Activated naive CD4-positive, alpha-beta T cell treated with anti-CD3 and anti-CD28 coated beads for 36 hours (primary cell): Measurements from ENCODE around the gene TUBGCP2. TPM values are rescaled to one million over a fixed set of nuclear protein-coding genes. Genes with fewer than 3 reads are reported as not detected.

Experiments used
- CTCF ChIA-PET: fragments of 350-600 bp; sonication (Branson Sonifier 250); formaldehyde crosslinking; loops from one replicate; lab custom pipeline; 2021; ENCODE audit warnings: antibody characterized with exemption; lab: Charles Lee
- DNase-seq: peaks from one replicate; pipeline ENCODE4 v3.0.0-alpha.2; 2020
- H3K27ac Mint-ChIP-seq: one replicate; pipeline ENCODE4 v1.8.0; 2021; ENCODE audit warnings: mild to moderate bottlenecking, mixed read lengths
- H3K27me3 Mint-ChIP-seq: one replicate; pipeline ENCODE4 v1.8.0; 2021; ENCODE audit warnings: low read depth, mixed read lengths
- H3K36me3 Mint-ChIP-seq: one replicate; pipeline ENCODE4 v1.8.0; 2021; ENCODE audit warnings: low read depth, mixed read lengths
- H3K4me1 Mint-ChIP-seq: one replicate; pipeline ENCODE4 v1.8.0; 2021; ENCODE audit warnings: low read depth, mixed read lengths
- H3K4me3 Mint-ChIP-seq: one replicate; pipeline ENCODE4 v1.8.0; 2021; ENCODE audit warnings: mild to moderate bottlenecking, moderate library complexity, mixed read lengths
- H3K9me3 Mint-ChIP-seq: one replicate; pipeline ENCODE4 v1.8.0; 2021; ENCODE audit warnings: mixed read lengths
- intact Hi-C: fragments of 100-400 bp; cut with micrococcal nuclease; formaldehyde crosslinking; loops from one replicate; pipeline ENCODE4 v1.15.1; 2023
- total RNA-seq, 2 experiments: library from RNA; stranded (reverse); gene quantifications; one replicate each; pipeline ENCODE4 v1.2.3, GENCODE V29; 2021

Gene TUBGCP2
- total RNA-seq, 2 experiments from 2014 or later, result 47.9 to 56.1 TPM

GRCh38 chr10:133295426-133296320, 13.0 kb downstream of the TUBGCP2 start:
- intact Hi-C loops, result no loop called here
- CTCF ChIA-PET, result interaction anchor here (1.0 to 1.1 kb wide), 2 partner anchors 12 to 143 kb away, joined by 3 read pairs; no protein-coding TSS in a partner anchor
- H3K4me3 Mint-ChIP-seq, result no peak overlapping the region
- H3K27me3 Mint-ChIP-seq, result no peaks in the 10 kb centered on the region
- H3K4me1 Mint-ChIP-seq, result peaks cover 4% of the 10 kb centered on the region
- no peaks in the 10 kb centered on the region for H3K9me3 Mint-ChIP-seq
- peaks cover 20% of the 10 kb centered on the region for H3K36me3 Mint-ChIP-seq
- DNase-seq, result no peak
- H3K27ac Mint-ChIP-seq, result no peak overlapping the region

GRCh38 chr10:133294189-133294588, 14.5 kb downstream of the TUBGCP2 start:
- DNase-seq, result no peak
- CTCF ChIA-PET, result no interaction called here
- no peak overlapping the region for H3K4me3 Mint-ChIP-seq
- no peaks in the 10 kb centered on the region for H3K9me3 Mint-ChIP-seq
- intact Hi-C loops, result no loop called here
- peaks cover 4% of the 10 kb centered on the region for H3K4me1 Mint-ChIP-seq
- H3K27ac Mint-ChIP-seq, result no peak overlapping the region
- H3K27me3 Mint-ChIP-seq, result no peaks in the 10 kb centered on the region
- H3K36me3 Mint-ChIP-seq, result peaks cover 19% of the 10 kb centered on the region

- intact Hi-C loops, result no loop called here
- no peaks in the 10 kb centered on the region for H3K27me3 Mint-ChIP-seq
- CTCF ChIA-PET, result no interaction called here
- peaks cover 4% of the 10 kb centered on the region for H3K4me1 Mint-ChIP-seq
- H3K36me3 Mint-ChIP-seq, result peaks cover 21% of the 10 kb centered on the region
- no peaks in the 10 kb centered on the region for H3K9me3 Mint-ChIP-seq
- no peak overlapping the region for H3K27ac Mint-ChIP-seq
- DNase-seq, result no peak
- no peak overlapping the region for H3K4me3 Mint-ChIP-seq
Measured at GRCh38 chr10:133293810-133294119, 14.9 kb downstream of the TUBGCP2 start.

GRCh38 chr10:133292919-133293809, 15.5 kb downstream of the TUBGCP2 start:
- intact Hi-C loops, result no loop called here
- no peaks in the 10 kb centered on the region for H3K9me3 Mint-ChIP-seq
- CTCF ChIA-PET, result no interaction called here
- DNase-seq, result no peak
- no peak overlapping the region for H3K4me3 Mint-ChIP-seq
- no peaks in the 10 kb centered on the region for H3K27me3 Mint-ChIP-seq
- H3K4me1 Mint-ChIP-seq, result peaks cover 4% of the 10 kb centered on the region
- peaks cover 19% of the 10 kb centered on the region for H3K36me3 Mint-ChIP-seq
- H3K27ac Mint-ChIP-seq, result no peak overlapping the region

GRCh38 chr10:133289761-133290160, 18.9 kb downstream of the TUBGCP2 start:
- peaks cover 4% of the 10 kb centered on the region for H3K4me1 Mint-ChIP-seq
- no peak overlapping the region for H3K4me3 Mint-ChIP-seq
- no peaks in the 10 kb centered on the region for H3K27me3 Mint-ChIP-seq
- intact Hi-C loops, result no loop called here
- DNase-seq, result no peak
- peaks cover 31% of the 10 kb centered on the region for H3K36me3 Mint-ChIP-seq
- no peaks in the 10 kb centered on the region for H3K9me3 Mint-ChIP-seq
- CTCF ChIA-PET, result no interaction called here
- no peak overlapping the region for H3K27ac Mint-ChIP-seq

GRCh38 chr10:133287832-133288500, 20.7 kb downstream of the TUBGCP2 start:
- H3K27me3 Mint-ChIP-seq, result no peaks in the 10 kb centered on the region
- intact Hi-C loops, result no loop called here

GRCh38 chr10:133286366-133286765, 22.3 kb downstream of the TUBGCP2 start:
- peaks cover 33% of the 10 kb centered on the region for H3K36me3 Mint-ChIP-seq
- no peak overlapping the region for H3K4me3 Mint-ChIP-seq
- no peak for DNase-seq
- CTCF ChIA-PET, result no interaction called here
- intact Hi-C loops, result no loop called here
- no peaks in the 10 kb centered on the region for H3K9me3 Mint-ChIP-seq
- H3K27me3 Mint-ChIP-seq, result no peaks in the 10 kb centered on the region
- no peaks in the 10 kb centered on the region for H3K4me1 Mint-ChIP-seq
- no peak overlapping the region for H3K27ac Mint-ChIP-seq

More at GRCh38 chr10:133287832-133288500, 20.7 kb downstream of the TUBGCP2 start:
- no peak overlapping the region for H3K27ac Mint-ChIP-seq
- no peaks in the 10 kb centered on the region for H3K9me3 Mint-ChIP-seq
- H3K4me1 Mint-ChIP-seq, result no peaks in the 10 kb centered on the region
- H3K4me3 Mint-ChIP-seq, result no peak overlapping the region
- no peak for DNase-seq
- H3K36me3 Mint-ChIP-seq, result peaks cover 32% of the 10 kb centered on the region
- CTCF ChIA-PET, result interaction anchor here (1.0 kb wide), 1 partner anchor 40 kb away, joined by 3 read pairs; no protein-coding TSS in a partner anchor

GRCh38 chr10:133285217-133285616, 23.5 kb downstream of the TUBGCP2 start:
- no peaks in the 10 kb centered on the region for H3K27me3 Mint-ChIP-seq

GRCh38 chr10:133283931-133284330, 24.7 kb downstream of the TUBGCP2 start:
- H3K4me3 Mint-ChIP-seq, result no peak overlapping the region
- CTCF ChIA-PET, result no interaction called here
- peaks cover 4% of the 10 kb centered on the region for H3K4me1 Mint-ChIP-seq
- DNase-seq, result no peak
- H3K9me3 Mint-ChIP-seq, result no peaks in the 10 kb centered on the region
- H3K27ac Mint-ChIP-seq, result no peak overlapping the region
- peaks cover 29% of the 10 kb centered on the region for H3K36me3 Mint-ChIP-seq
- no peaks in the 10 kb centered on the region for H3K27me3 Mint-ChIP-seq
- intact Hi-C loops, result no loop called here

More at GRCh38 chr10:133285217-133285616, 23.5 kb downstream of the TUBGCP2 start:
- Mint-ChIP-seq H3K27ac (no peak overlapping the region), H3K4me1 (no peaks in the 10 kb centered on the region), H3K36me3 (peaks cover 31% of the 10 kb centered on the region), H3K4me3 (no peak overlapping the region), H3K9me3 (no peaks in the 10 kb centered on the region)
- CTCF ChIA-PET, result no interaction called here
- DNase-seq, result no peak
- intact Hi-C loops, result no loop called here

- no peak for DNase-seq
- peaks cover 13% of the 10 kb centered on the region for H3K4me1 Mint-ChIP-seq
- CTCF ChIA-PET, result interaction anchor here (1.9 kb wide), 1 partner anchor 25 kb away, joined by 9 read pairs; no protein-coding TSS in a partner anchor
- H3K27ac Mint-ChIP-seq, result no peak overlapping the region
- H3K4me3 Mint-ChIP-seq, result no peak overlapping the region
- intact Hi-C loops, result no loop called here
- H3K36me3 Mint-ChIP-seq, result peaks cover 25% of the 10 kb centered on the region
- H3K9me3 Mint-ChIP-seq, result no peaks in the 10 kb centered on the region
- no peaks in the 10 kb centered on the region for H3K27me3 Mint-ChIP-seq
Measured at GRCh38 chr10:133282846-133283390, 25.8 kb downstream of the TUBGCP2 start.

GRCh38 chr10:133281628-133282372, 26.9 kb downstream of the TUBGCP2 start:
- CTCF ChIA-PET, result interaction anchor here (1.9 kb wide), 1 partner anchor 26 kb away, joined by 9 read pairs; no protein-coding TSS in a partner anchor
- Mint-ChIP-seq H3K27ac (no peak overlapping the region), H3K4me3 (no peak overlapping the region), H3K36me3 (peaks cover 19% of the 10 kb centered on the region), H3K9me3 (no peaks in the 10 kb centered on the region), H3K4me1 (peaks cover 17% of the 10 kb centered on the region), H3K27me3 (no peaks in the 10 kb centered on the region)
- DNase-seq, result no peak
- intact Hi-C loops, result no loop called here
